Measurements from ENCODE around the gene RIC3. TPM values are rescaled to one million over a fixed set of nuclear protein-coding genes. Genes with fewer than 3 reads are reported as not detected.

The RIC3 gene
- total and polyA plus RNA-seq, 10 donors = 11.6 to 32.7 (median 23.3) TPM

GRCh38 chr11:8056810-8057463 lies 111.9 kb downstream of the RIC3 start:
- Histone ChIP-seq H3K4me3 (no peak overlapping the region), H3K27me3 (replicated peaks in 1 of 7) (peaks cover 0 to 9% (median 0%) of the 10 kb centered on the region in 7 donors), H3K36me3 (no peaks in the 10 kb centered on the region), H3K27ac (no peak overlapping the region), H3K9me3 (no peaks in the 10 kb centered on the region), H3K4me1 (peaks cover 0 to 4% (median 0%) of the 10 kb centered on the region in 6 donors)
- intact Hi-C loops (cut with DNase I; ENCODE audit: low total_unique reads) = no loop called here
- WGBS, 5 donors = 60 to 76% (median 71%) methylated on average over 12 of the region's 12 CpGs
- TF ChIP-seq POLR2AphosphoS5 (IDR thresholded peaks at IDR 0.05) = no peak
- no peak for TF ChIP-seq CTCF (IDR thresholded peaks at IDR 0.05 in 8 of 11, conservative IDR thresholded peaks at IDR 0.05 in 3 of 11)
- TF ChIP-seq POLR2A (IDR thresholded peaks at IDR 0.05) = no peak
- peak; percentile 20 for DNase-seq

Other genes starting within 250 kb of the RIC3 start
- not detected for gene OR10A6, start 237.8 kb downstream of the RIC3 start, total RNA-seq
- gene OR10A6, start 237.8 kb downstream of the RIC3 start, polyA plus RNA-seq = not detected
- gene OR10A3, start 227.3 kb downstream of the RIC3 start, total RNA-seq = not detected
- not detected for gene OR10A3, start 227.3 kb downstream of the RIC3 start, polyA plus RNA-seq
- not detected for gene NLRP10, start 203.6 kb downstream of the RIC3 start, total RNA-seq
- not detected for gene NLRP10, start 203.6 kb downstream of the RIC3 start, polyA plus RNA-seq
- gene EIF3F, start 181.7 kb downstream of the RIC3 start, total RNA-seq = 100 to 1,000 TPM; 189 to 351 (median 204) TPM
- 100 to 1,000 TPM; 343 to 437 (median 350) TPM for gene EIF3F, start 181.7 kb downstream of the RIC3 start, polyA plus RNA-seq
- 1 to 10 TPM; 1.4 to 3.2 (median 2.1) TPM for gene TUB, start 87.8 kb downstream of the RIC3 start, total RNA-seq
- gene TUB, start 87.8 kb downstream of the RIC3 start, polyA plus RNA-seq = under 1 TPM; 0.17 to 0.42 (median 0.21) TPM
- 1 to 10 TPM in 2 of 7 donors, under 1 TPM in 1, not detected in 4; 0.57 to 1.0 (median 1.0) TPM for gene LMO1, start 94.9 kb upstream of the RIC3 start, total RNA-seq
- gene LMO1, start 94.9 kb upstream of the RIC3 start, polyA plus RNA-seq = under 1 TPM in 2 of 3 donors, not detected in 1; 0.17 to 0.20 TPM